ENCODE data around the gene AMOTL1. TPM values are rescaled to one million over a fixed set of nuclear protein-coding genes. Genes with fewer than 3 reads are reported as not detected.

Gene AMOTL1
- total RNA-seq, 1 donor from 2014 or later, result 32.6 TPM

GRCh38 chr11:94862926-94863880 is 95.0 kb downstream of the AMOTL1 start:
- Histone ChIP-seq H3K27me3 (no peaks in the 10 kb centered on the region), H3K9me3 (no peaks in the 10 kb centered on the region), H3K4me1 (no peaks in the 10 kb centered on the region), H3K27ac (no peak overlapping the region), H3K4me3 (no peak overlapping the region), H3K36me3 (peaks cover 47 to 76% of the 10 kb centered on the region in 2 donors)
- no peak for TF ChIP-seq CTCF (IDR thresholded peaks at IDR 0.05)
- intact Hi-C loops (cut with DNase I), result no loop called here
- DNase-seq (ENCODE audit: low spot score in 2 of 2), result no peak

GRCh38 chr11:94864506-94865045 is 96.4 kb downstream of the AMOTL1 start:
- intact Hi-C loops (cut with DNase I), result no loop called here
- H3K36me3 ChIP-seq, result peaks cover 56 to 76% of the 10 kb centered on the region in 2 donors
- no peaks in the 10 kb centered on the region for H3K4me1 ChIP-seq
- no peak overlapping the region for H3K27ac ChIP-seq
- DNase-seq (ENCODE audit: low spot score in 2 of 2), result no peak
- no peaks in the 10 kb centered on the region for H3K9me3 ChIP-seq
- no peak overlapping the region for H3K4me3 ChIP-seq
- H3K27me3 ChIP-seq, result no peaks in the 10 kb centered on the region
- no peak for TF ChIP-seq CTCF (IDR thresholded peaks at IDR 0.05)

- Histone ChIP-seq H3K9me3 (no peaks in the 10 kb centered on the region), H3K4me1 (no peaks in the 10 kb centered on the region), H3K27ac (no peak overlapping the region), H3K4me3 (no peak overlapping the region), H3K36me3 (peaks cover 50 to 76% of the 10 kb centered on the region in 2 donors), H3K27me3 (no peaks in the 10 kb centered on the region)
- no peak for DNase-seq (ENCODE audit: low spot score in 2 of 2)
- TF ChIP-seq CTCF (IDR thresholded peaks at IDR 0.05), result no peak
- intact Hi-C loops (cut with DNase I), result no loop called here
Observed at GRCh38 chr11:94866231-94866822, 98.2 kb downstream of the AMOTL1 start.

GRCh38 chr11:94866936-94867795 is 99.0 kb downstream of the AMOTL1 start:
- intact Hi-C loops (cut with DNase I), result no loop called here
- Histone ChIP-seq H3K27ac (no peak overlapping the region), H3K36me3 (peaks cover 55 to 79% of the 10 kb centered on the region in 2 donors), H3K4me1 (no peaks in the 10 kb centered on the region), H3K27me3 (no peaks in the 10 kb centered on the region), H3K4me3 (no peak overlapping the region), H3K9me3 (no peaks in the 10 kb centered on the region)
- no peak for DNase-seq (ENCODE audit: low spot score in 2 of 2)
- no peak for TF ChIP-seq CTCF (IDR thresholded peaks at IDR 0.05)

GRCh38 chr11:94868468-94868867 is 100.3 kb downstream of the AMOTL1 start:
- peaks cover 60 to 81% of the 10 kb centered on the region in 2 donors for H3K36me3 ChIP-seq
- intact Hi-C loops (cut with DNase I), result no loop called here
- peaks cover 0 to 2% of the 10 kb centered on the region in 2 donors for H3K4me1 ChIP-seq
- no peak overlapping the region for H3K4me3 ChIP-seq
- DNase-seq (ENCODE audit: low spot score in 2 of 2), result no peak
- H3K27ac ChIP-seq, result no peak overlapping the region
- H3K27me3 ChIP-seq, result no peaks in the 10 kb centered on the region
- no peaks in the 10 kb centered on the region for H3K9me3 ChIP-seq
- no peak for TF ChIP-seq CTCF (IDR thresholded peaks at IDR 0.05)
